GM18526 (cell line): ENCODE data around the gene ERC1.

Experiments used
- POLR2A ChIP-seq: IDR thresholded peaks from 3 replicates; pipeline ENCODE4 v1.6.1; 2011; ENCODE audit not compliant: insufficient read length; ENCODE audit errors: extremely low read depth

ERC1 gene

DNA sequence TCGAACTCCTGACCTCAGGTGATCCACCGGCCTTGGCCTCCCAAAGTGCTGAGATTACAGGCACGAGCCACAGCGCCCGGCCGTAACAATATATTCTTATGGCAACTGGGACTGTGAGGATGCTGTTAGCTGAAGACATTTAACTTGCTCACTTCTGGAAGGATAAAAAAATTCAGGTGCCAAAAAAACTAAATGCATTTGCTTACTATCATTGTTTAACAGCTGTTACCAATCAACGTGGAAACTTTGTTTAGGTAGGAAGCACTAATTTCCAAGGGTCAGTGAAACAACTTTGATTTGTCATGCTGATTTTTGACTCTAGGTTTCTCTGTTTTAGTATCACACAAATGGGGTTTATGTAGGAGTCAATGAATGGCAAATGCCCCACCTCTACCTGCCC is 297.3 kb downstream of the ERC1 start:
- no peak for TF ChIP-seq POLR2A

DNA sequence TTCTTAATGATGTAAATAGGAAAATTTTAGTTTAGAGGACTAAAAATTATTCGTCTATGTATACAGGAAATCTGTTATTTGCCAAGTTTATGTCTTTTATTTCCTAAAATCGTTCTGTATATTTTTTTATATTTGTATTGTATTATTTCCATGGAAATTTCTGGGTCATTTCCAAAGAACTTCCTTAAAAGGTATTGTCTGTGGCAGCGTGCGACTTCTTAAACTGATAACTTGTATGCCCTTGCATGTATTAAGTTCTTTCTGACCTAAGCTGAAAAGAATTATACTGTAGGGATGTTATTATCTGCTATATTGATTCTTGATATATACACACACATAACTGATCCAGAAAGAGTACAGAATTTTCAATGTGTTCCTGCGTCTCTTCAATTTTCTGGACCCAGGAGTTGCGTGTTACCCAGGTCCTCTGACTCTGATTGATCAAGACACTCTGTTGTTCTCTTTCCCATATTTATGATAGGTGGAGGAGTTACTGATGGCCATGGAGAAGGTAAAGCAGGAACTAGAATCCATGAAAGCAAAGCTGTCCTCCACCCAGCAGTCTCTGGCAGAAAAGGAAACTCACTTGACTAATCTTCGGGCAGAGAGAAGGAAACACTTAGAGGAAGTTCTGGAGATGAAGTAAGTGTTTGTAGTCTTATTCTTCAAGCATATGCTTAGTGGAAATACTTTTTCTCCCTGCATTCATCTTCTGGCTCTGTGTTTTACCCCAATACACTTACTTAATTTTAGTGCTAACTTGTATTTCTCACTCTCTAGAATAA is 298.5 kb downstream of the ERC1 start:
- no peak for TF ChIP-seq POLR2A

DNA sequence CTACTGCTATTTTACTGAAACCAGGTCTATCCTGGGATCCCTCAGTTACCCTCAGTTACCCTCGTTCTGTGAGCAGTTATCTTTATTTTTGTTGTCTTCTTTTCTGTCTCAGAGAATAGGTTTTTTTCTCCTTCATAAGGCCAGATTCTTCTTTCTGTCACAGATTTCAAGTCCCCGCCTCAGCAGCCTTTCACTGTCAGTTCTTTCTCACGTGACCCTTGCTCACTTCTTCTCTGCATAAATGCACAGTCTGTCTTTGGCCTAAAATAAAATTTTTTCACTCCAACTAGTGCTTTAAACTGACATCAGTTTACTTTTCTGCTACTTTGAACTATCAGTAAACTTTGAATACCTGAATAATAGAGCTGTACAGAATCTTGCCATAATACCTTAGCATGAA is 299.7 kb downstream of the ERC1 start:
- TF ChIP-seq POLR2A = no peak

DNA sequence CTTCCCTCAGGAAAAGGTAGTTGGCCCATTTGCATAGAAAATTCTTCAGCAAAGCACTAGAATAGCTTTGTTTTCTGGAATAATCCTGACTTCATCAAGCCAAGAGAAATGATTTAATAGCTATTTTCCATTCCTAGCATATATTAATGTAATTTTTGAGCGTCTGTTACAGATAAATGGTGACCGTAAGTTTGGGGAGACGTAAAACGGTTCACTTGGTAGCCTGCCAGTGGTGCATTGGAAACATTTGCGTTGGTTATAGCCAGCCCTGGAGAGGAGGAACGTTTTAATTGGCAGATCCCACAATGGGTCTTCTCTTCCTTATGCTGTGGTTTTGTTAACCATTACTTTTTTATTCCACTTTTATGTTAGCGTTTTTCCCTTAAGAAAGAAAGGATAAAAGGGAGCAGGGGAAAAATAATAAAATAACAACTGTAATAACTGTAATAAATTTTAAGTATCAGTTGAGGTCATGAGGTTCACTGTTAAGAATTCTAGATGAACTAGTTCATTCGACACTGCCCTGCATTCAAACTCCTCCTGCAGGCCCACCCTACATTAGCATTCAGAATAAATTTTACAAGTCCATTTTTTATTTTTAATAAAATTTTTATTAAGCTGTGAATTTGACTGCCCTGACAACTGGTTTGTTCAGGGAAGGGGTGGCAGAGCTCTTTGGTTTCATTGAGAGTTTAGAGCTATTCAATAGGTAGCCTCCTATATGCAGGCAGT is 300.7 kb downstream of the ERC1 start:
- no peak for TF ChIP-seq POLR2A

DNA sequence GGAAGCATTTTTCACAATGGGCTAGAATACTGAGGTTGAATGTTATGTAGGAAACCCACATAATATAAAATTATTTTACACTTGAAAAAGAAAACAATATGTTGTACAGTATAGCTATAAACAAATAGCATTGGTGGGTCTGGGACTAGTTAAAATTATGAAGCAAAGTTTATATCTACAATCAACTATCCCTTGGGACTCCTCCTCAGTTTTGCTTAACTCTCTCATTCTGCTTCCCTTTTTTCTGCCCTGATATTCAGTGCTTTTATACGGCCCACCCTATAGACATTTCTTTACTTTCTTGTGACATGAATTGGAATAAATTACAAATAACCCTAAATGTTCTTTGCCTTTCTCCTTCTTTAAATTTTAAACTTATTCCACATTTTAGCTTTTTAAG is 302.9 kb downstream of the ERC1 start:
- no peak for TF ChIP-seq POLR2A

DNA sequence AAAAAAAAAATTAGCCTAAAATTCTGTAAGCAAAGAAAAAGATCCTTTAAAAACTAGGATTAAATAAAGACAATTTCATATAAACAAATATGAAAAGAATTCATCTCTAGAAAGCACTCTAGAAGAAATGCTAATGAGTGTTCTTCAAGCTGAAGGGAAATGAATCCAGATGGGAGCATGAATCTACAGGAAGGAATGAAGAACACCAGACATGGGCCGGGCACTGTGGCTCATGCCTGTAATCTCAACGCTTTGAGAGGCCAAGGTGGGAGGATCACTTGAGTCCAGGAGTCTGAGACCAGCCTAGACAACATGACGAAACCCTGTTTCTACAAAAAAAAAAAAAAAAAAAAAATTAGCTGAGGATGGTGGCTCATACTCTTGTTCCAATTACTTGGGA is 306.2 kb downstream of the ERC1 start:
- no peak for TF ChIP-seq POLR2A

DNA sequence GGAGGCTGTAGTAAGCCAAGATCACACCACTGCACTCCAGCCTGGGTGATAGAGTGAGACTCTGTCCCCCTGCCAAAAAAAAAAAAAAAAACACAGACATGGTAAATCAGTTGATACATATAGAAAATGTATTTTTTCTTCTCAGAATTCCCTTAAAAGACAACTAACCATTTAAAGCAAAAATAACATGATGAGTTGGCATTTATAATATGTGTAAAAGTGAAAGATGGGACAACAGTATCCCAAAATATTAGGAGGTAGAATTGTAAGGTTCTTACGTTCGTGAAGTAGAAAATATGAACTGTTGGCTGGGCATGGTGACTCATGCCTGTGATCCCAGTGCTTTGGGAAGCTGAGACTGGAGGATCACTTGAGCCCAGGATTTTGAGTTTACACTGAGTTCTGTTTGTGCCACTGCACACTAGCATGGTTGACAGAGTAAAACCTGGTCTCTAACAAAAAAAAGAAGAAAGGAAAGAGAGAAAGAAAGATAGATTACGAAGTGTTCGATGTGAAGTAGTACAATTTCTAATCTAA is 306.7 kb downstream of the ERC1 start:
- no peak for TF ChIP-seq POLR2A

DNA sequence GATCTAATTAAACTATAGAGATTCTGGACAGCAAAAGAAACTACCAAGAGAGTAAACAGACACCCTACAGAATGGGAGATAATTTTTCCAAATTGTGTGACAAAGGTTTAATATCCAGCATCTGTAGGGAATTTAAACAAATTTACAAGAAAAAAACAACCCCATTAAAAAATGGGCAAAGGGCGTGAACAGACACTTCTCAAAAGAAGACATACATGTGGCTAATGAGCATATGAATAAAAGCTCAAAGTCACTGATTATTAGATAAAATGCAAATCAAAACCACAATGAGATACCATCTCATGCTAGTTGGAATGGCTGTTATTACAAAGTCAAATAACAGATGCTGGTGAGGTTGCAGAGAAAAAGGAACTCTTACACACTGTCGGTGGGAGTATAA is 309.4 kb downstream of the ERC1 start:
- no peak for TF ChIP-seq POLR2A

DNA sequence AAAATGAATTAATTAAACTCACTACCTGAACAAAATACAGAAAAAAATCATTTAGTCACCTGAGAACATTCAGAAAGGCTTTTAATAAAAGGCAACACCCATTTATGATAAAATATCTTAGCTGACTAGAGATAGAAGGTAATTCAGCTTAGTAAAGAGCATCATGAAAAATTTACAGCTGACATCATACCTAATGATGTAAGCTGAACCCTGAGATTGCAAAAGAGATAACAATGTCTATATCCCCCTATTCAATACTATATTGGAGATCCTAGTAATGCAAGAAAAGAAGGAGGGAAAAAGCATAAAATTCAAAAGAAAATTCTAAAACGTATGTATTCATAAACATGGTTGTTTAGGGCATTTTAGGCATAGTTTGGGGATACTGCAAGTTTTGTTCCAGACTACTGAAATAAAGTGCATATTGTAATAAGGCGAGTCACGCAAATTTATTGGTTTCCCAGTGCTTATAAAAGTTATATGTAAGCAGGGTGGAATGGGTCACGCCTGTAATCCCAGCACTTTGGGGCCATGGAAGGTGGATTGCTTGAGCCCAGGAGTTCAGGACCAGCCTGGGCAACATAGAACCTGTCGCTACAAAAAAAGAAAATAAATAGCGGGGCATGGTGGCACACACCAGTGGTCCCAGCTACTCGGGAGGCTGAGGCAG is 311.3 kb downstream of the ERC1 start:
- no peak for TF ChIP-seq POLR2A

DNA sequence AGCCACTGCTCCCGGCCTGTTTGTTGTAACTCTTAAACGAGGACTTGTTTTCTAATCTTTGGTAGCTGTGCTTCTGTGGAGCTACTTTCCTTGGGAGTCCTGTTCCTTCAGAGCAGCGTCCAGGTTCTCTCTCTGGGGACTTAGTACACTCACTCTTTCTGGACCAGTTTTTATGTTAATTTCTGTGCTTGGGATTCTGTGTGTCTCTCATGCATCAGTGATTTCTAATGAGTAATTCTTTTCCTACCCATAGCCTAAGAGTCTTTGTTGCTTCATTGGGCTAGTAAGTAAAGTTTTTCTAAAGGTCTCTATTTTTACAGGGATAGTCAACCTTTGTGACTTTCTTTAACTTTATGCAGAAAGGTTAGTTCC is 314.0 kb downstream of the ERC1 start:
- no peak for TF ChIP-seq POLR2A

DNA sequence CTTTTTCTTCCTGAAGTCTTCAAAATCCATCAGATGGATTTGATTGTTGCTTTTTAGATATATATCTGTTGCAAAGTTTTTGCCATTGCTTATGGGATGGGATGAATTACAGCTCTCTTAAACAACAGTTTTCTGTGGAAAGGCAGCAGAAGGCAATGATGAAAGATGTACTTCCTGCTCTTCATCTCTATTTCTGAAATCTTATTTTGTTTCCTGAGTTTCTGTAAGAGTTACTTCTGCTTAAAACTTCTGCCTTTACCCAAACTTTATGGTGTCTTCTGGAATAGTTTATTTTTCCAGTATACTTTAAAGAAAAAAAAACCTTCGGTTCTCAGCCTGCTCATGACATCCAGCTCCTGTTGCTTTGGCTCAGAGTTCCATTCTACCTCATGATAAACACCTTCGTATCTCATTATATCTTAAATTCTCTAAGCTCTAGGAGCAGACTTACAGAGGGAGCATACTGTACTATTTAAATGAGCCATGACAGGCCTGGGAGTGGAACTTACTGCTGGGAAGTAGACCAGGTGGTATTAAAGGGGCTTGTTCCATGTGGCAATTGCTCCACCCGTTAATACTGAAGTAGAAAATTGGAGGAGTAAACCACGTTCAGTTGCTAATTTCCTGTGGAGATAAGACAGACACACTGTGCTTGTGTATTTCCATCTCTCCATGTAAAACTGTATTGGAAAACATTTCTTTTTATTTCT is 314.9 kb downstream of the ERC1 start:
- TF ChIP-seq POLR2A = no peak

DNA sequence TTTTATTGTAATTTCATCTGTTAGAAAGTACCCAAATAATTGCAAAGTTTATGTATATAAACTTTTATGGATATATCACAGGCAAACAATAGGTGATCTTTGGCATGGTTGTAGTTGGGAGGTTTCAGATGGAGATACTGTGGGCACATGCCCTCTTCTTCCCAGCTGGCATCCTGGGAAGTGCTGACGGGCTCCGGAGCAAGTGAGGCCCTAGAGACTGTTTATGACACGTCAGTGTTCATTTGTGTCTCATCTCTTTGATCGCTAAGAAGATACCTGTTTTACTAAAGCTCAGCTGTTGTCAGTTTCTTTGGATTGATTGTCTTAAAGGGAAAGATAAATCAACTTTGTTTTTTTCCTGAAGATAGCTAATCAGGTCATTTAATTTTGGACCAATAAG is 315.8 kb downstream of the ERC1 start:
- no peak for TF ChIP-seq POLR2A

DNA sequence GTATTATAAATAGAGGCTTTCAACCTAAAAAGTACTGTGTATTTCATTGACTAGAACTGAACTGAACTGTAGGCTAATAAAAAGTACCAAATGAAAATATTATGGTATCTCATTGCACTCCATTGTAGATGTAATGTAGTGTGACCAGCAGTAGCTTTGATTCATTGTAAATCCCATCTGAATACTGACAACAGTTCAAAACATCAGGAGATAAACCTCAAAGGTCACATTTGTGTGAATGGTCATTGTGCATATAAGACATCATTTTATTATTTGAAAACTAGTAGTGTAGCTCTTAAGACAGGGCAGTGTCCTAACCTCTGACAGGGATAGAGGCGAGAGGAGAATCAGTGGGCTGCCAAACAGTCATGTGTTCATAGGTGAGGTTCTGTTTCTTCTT is 316.8 kb downstream of the ERC1 start:
- no peak for TF ChIP-seq POLR2A

DNA sequence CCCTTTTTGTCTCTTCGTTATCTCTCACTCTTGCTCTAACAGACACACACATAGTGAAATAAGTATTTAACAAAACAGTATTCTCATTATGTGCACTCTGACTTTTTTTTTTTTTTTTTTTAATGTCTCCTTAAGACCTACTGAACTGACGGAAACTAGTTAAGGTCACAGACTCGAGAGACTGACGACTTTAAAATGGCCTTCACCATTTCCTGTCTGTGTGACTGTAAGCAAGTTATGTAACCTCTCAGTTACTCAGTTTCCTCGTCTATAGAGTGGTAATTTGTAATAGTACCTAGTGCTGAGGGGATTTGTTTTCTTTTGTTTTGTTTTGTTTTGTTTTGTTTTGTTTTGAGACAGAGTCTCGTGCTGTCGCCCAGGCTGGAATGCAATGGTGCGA is 318.6 kb downstream of the ERC1 start:
- no peak for TF ChIP-seq POLR2A

DNA sequence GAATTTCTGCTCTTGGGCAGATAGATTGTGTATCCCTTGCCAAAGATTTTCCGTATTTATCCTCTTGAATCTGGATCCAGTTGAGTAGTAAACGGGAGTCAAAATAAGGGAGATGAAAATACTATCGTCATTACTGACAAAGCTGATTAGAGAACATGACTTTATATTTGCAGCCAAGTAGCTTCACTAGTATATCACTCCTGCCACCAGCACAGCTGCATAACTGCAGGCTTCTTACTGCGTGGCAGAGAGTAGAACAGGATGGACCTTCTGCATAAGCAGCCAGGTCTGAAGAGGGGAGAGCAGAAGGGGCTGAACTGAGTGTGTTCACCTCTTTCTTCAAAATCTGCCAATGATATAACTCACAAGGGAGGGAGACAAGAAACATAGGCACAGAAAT is 319.6 kb downstream of the ERC1 start:
- TF ChIP-seq POLR2A = no peak

DNA sequence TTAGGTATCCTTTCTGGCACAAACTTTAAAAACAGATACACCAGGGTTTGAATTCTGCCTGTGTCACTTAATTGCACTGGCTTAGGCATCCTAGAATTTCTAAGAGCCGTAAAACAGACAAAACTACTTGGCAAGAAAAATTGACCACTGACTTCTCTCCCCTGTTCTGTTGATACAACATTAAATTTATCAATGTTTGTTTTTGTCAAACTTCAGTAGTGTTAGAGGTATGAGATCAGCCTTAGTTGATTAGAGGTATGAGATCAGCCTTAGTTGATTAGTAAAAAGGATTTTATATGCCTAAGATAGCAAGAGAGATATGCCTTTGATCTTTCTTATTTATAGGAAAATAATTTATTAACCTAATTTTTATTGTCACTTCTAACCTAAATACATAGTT is 320.1 kb downstream of the ERC1 start:
- TF ChIP-seq POLR2A = no peak

DNA sequence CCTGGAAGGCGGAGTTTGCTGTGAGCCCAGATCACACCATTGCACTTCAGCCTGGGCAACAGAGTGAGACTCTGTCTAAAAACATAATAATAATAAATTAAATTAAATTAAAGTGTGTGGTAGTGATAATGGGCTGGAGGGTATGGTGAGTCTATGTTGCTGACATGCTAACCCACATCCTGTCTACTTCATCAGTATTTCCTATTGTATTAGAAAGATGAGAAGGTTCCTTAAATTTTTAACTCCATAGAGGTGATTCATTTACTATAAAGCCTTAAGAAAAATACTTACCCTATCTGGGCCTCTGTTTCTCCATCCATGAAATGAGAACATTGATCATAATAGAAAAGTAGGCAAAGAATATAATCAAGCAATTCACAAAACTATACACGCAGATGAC is 322.9 kb downstream of the ERC1 start:
- TF ChIP-seq POLR2A = no peak
